Epithelial cell of proximal tubule (primary cell): ENCODE measurements around the gene SH3GLB1. TPM values are rescaled to one million over a fixed set of nuclear protein-coding genes. Genes with fewer than 3 reads are reported as not detected.
"Not testable (repeated sequence)": the region's sequence is repeated elsewhere in the genome, so short reads cannot be mapped to it uniquely, and the experiment has no call there.

Experiments
- DNase-seq: peaks from one replicate; pipeline ENCODE4 v3.0.0-alpha.2; 2011; ENCODE audit warnings: low read depth
- H3K4me3 ChIP-seq: 2 replicates; pipeline ENCODE4 v1.5.1; 2011; ENCODE audit warnings: low read depth, mild to moderate bottlenecking, low read length
- CTCF ChIP-seq: conservative IDR thresholded peaks from 2 replicates; pipeline ENCODE4 v1.5.1; 2012; ENCODE audit warnings: low read depth, mild to moderate bottlenecking, low read length
- total RNA-seq: library from RNA; depleted of rRNA; stranded (reverse); fragments of >200 nt; gene quantifications from 2 replicates; pipeline ENCODE4 v1.2.3, GENCODE V29; 2015

The SH3GLB1 gene
- 19.7 and 26.4 TPM in 2 replicates for total RNA-seq

- H3K4me3 ChIP-seq, result peak within 1 kb of the TSS; percentile 61
- DNase-seq, result no peak
- peak; percentile 77 for TF ChIP-seq CTCF
Measured at GRCh38 chr1:86704458-86704971, at the start of gene SH3GLB1. TSS of gene SH3GLB1 (plus strand) at chr1:86704576. CDS start at chr1:86704900, 324 bp downstream.

GRCh38 chr1:86658381-86658780, 46.0 kb upstream of the SH3GLB1 start:
- DNase-seq, H3K4me3 ChIP-seq: not testable (repeated sequence)

- no peak overlapping the region for H3K4me3 ChIP-seq
- TF ChIP-seq CTCF, result no peak
- DNase-seq, result no peak
Measured at GRCh38 chr1:86666368-86666767, 38.0 kb upstream of the SH3GLB1 start.

GRCh38 chr1:86687595-86687994, 16.8 kb upstream of the SH3GLB1 start:
- H3K4me3 ChIP-seq, result no peak overlapping the region
- TF ChIP-seq CTCF, result no peak
- no peak for DNase-seq

GRCh38 chr1:86692641-86693040, 11.7 kb upstream of the SH3GLB1 start:
- DNase-seq, result no peak
- no peak for TF ChIP-seq CTCF
- H3K4me3 ChIP-seq, result no peak overlapping the region

- TF ChIP-seq CTCF, result no peak
- no peak for DNase-seq
- H3K4me3 ChIP-seq, result no peak overlapping the region
Measured at GRCh38 chr1:86695400-86695799, 9.0 kb upstream of the SH3GLB1 start.

- DNase-seq, result no peak
- H3K4me3 ChIP-seq, result no peak overlapping the region
- TF ChIP-seq CTCF, result no peak
Measured at GRCh38 chr1:86696522-86696921, 7.9 kb upstream of the SH3GLB1 start.
